ENCODE measurements around the gene ATP1B2. TPM values are rescaled to one million over a fixed set of nuclear protein-coding genes. Genes with fewer than 3 reads are reported as not detected.

Gene ATP1B2
- polyA plus RNA-seq, 2 of the 4 experiments (the other 2 are of a cell fraction) = 0.10 to 0.16 TPM

- TF ChIP-seq REST (IDR thresholded peaks at IDR 0.05) = no peak
- TF ChIP-seq NR3C1 (IDR thresholded peaks at IDR 0.05) = no peak
- TF ChIP-seq FOSB (CRISPR knock-in tag; IDR thresholded peaks at IDR 0.05) = no peak
- TF ChIP-seq CHD4 (IDR thresholded peaks at IDR 0.05; ENCODE audit: borderline replicate concordance) = no peak
- TF ChIP-seq ZFP36 (IDR thresholded peaks at IDR 0.05; ENCODE audit: borderline replicate concordance, partially characterized antibody) = no peak
- TF ChIP-seq JUN (IDR thresholded peaks at IDR 0.05) = peak in 1 of 2 experiments; percentile 85; a peak in 3 of 5 replicates
- TF ChIP-seq SREBF2 (IDR thresholded peaks at IDR 0.05) = no peak
- TF ChIP-seq USF2 (IDR thresholded peaks at IDR 0.05) = no peak
- TF ChIP-seq HEYL (CRISPR knock-in tag; IDR thresholded peaks at IDR 0.05) = no peak
- TF ChIP-seq HOXB13 (CRISPR knock-in tag; IDR thresholded peaks at IDR 0.05; ENCODE audit: low read depth) = no peak
These were observed 36.1 kb upstream of the ATP1B2 start, which contains the start of gene FXR2 (continued) for GRCh38 chr17:7614425-7615264.

- ATAC-seq (no peak), FAIRE-seq (no peak), DNase-seq (ENCODE audit: low read depth in 1 of 2, low spot score in 1 of 2) (no peak)
- H3K27ac ChIP-seq = peak overlapping the region; percentile 74 to 89
- POLR2A ChIA-PET = interaction anchor here (0.6 to 6.1 kb wide), 11 partner anchors 11 to 230 kb away, joined by 3 to 58 read pairs (median 5); partner anchors contain the start of genes ATP1B2, CD68, MPDU1 and SAT2
- peaks cover 28% of the 10 kb centered on the region for H3K4me1 ChIP-seq
- CTCF ChIA-PET = interaction anchor here (0.6 to 14.2 kb wide), 25 partner anchors 11 to 329 kb away, joined by 3 to 130 read pairs (median 5); partner anchors contain the start of genes ATP1B2, DNAH2, SAT2 and SHBG
- 2% methylated on average over 28 of the region's 28 CpGs for whole genome bisulfite sequencing (ENCODE audit: missing lambda C conversion rate)
- no peaks in the 10 kb centered on the region for H3K9me3 ChIP-seq
- peak overlapping the region; percentile 61 for H3K4me2 ChIP-seq
- H3K4me3 ChIP-seq = peak overlapping the region; percentile 43
- TF ChIP-seq EHF (CRISPR knock-in tag; IDR thresholded peaks at IDR 0.05) = no peak
- TF ChIP-seq ELK1 (IDR thresholded peaks at IDR 0.05; ENCODE audit: low read depth, low read length) = no peak
- TF ChIP-seq CTCF (IDR thresholded peaks at IDR 0.05) = no peak
- TF ChIP-seq CBX2 (IDR thresholded peaks at IDR 0.05; ENCODE audit: borderline replicate concordance, low read depth) = no peak
- TF ChIP-seq CEBPB (IDR thresholded peaks at IDR 0.05) = no peak
- TF ChIP-seq MAFK (IDR thresholded peaks at IDR 0.05; ENCODE audit: partially characterized antibody) = peak; percentile 33
- peak; percentile 52; the same call in 1 of the 2 replicates for TF ChIP-seq CHD4 (IDR thresholded peaks at IDR 0.05; ENCODE audit: borderline replicate concordance)
- TF ChIP-seq PBX3 (IDR thresholded peaks at IDR 0.05) = no peak
- no peak for TF ChIP-seq USF2 (IDR thresholded peaks at IDR 0.05)
- no peak for TF ChIP-seq SMC3 (IDR thresholded peaks at IDR 0.05)
- TF ChIP-seq POLR2AphosphoS2 (conservative IDR thresholded peaks at IDR 0.05; ENCODE audit: low read length) = no peak
- TF ChIP-seq MAX (IDR thresholded peaks at IDR 0.05) = no peak; the same call in 1 of the 2 replicates
- no peak for TF ChIP-seq JUN (IDR thresholded peaks at IDR 0.05)
- no peak for TF ChIP-seq RARB (CRISPR knock-in tag; IDR thresholded peaks at IDR 0.05)
- no peak for TF ChIP-seq KDM1A (IDR thresholded peaks at IDR 0.05; ENCODE audit: low read depth)
- TF ChIP-seq ZC3H11A (IDR thresholded peaks at IDR 0.05) = no peak
- no peak for TF ChIP-seq PHF8 (IDR thresholded peaks at IDR 0.05; ENCODE audit: borderline replicate concordance, low read depth)
- TF ChIP-seq FOSB (CRISPR knock-in tag; IDR thresholded peaks at IDR 0.05) = no peak
- no peak for TF ChIP-seq ZFP36 (IDR thresholded peaks at IDR 0.05; ENCODE audit: borderline replicate concordance, partially characterized antibody)
- TF ChIP-seq E2F6 (IDR thresholded peaks at IDR 0.05; ENCODE audit: borderline replicate concordance, low read depth) = 0 out of 2 replicates have a peak, but pooled peaks have one; percentile 26
These were observed 35.4 kb upstream of the ATP1B2 start for GRCh38 chr17:7615265-7615747.

Measured in A549 (cell line).